ENCODE data around the gene CASP14. TPM values are rescaled to one million over a fixed set of nuclear protein-coding genes. Genes with fewer than 3 reads are reported as not detected.

Gene CASP14
- total RNA-seq, 4 donors from 2014 or later: not detected

- TF ChIP-seq CTCF (IDR thresholded peaks at IDR 0.05) (peak in 4 of 5 experiments; percentile 30 to 37 (median 32)), POLR2A (IDR thresholded peaks at IDR 0.05) (no peak)
- peaks cover 0 to 33% (median 0%) of the 10 kb centered on the region in 4 donors for H3K9me3 ChIP-seq
- 55 to 69% methylated on average over 3 of the region's 3 CpGs for WGBS, 2 donors
- H3K36me3 ChIP-seq: no peaks in the 10 kb centered on the region
- no peaks in the 10 kb centered on the region for H3K4me1 ChIP-seq
- H3K27ac ChIP-seq: no peak overlapping the region
- H3K27me3 ChIP-seq: no peaks in the 10 kb centered on the region
- DNase-seq (ENCODE audit: low spot score in 2 of 2): peak in 1 of 2 donors; percentile 35
- H3K4me3 ChIP-seq: no peak overlapping the region
These were observed 52.3 kb downstream of the CASP14 start for GRCh38 chr19:15101479-15102082.

GRCh38 chr19:15104003-15104402 is 54.7 kb downstream of the CASP14 start:
- no peak overlapping the region for H3K27ac ChIP-seq
- WGBS, 2 donors: 80 to 100% methylated on average over 1 of the region's 1 CpG
- TF ChIP-seq CTCF (IDR thresholded peaks at IDR 0.05) (no peak), EP300 (IDR thresholded peaks at IDR 0.05) (no peak), POLR2A (IDR thresholded peaks at IDR 0.05) (no peak)
- no peak overlapping the region for H3K4me3 ChIP-seq
- peaks cover 0 to 12% (median 2%) of the 10 kb centered on the region in 4 donors for H3K4me1 ChIP-seq
- H3K9me3 ChIP-seq: peaks cover 0 to 33% (median 0%) of the 10 kb centered on the region in 4 donors
- no peaks in the 10 kb centered on the region for H3K27me3 ChIP-seq
- H3K36me3 ChIP-seq: peaks cover 0 to 3% (median 0%) of the 10 kb centered on the region in 3 donors
- DNase-seq (ENCODE audit: low spot score in 2 of 2): no peak

GRCh38 chr19:15104411-15104810 is 55.1 kb downstream of the CASP14 start:
- peaks cover 0 to 33% (median 0%) of the 10 kb centered on the region in 4 donors for H3K9me3 ChIP-seq
- no peaks in the 10 kb centered on the region for H3K27me3 ChIP-seq
- no peak overlapping the region for H3K27ac ChIP-seq
- H3K36me3 ChIP-seq: peaks cover 0 to 7% (median 0%) of the 10 kb centered on the region in 3 donors
- WGBS, 2 donors: 78 to 80% methylated on average over 1 of the region's 1 CpG
- no peak for DNase-seq (ENCODE audit: low spot score in 2 of 2)
- TF ChIP-seq CTCF (IDR thresholded peaks at IDR 0.05) (no peak), EP300 (IDR thresholded peaks at IDR 0.05) (no peak), POLR2A (IDR thresholded peaks at IDR 0.05) (no peak)
- no peak overlapping the region for H3K4me3 ChIP-seq
- H3K4me1 ChIP-seq: peaks cover 0 to 16% (median 2%) of the 10 kb centered on the region in 4 donors

- H3K9me3 ChIP-seq: peaks cover 0 to 33% (median 0%) of the 10 kb centered on the region in 4 donors
- H3K27me3 ChIP-seq: no peaks in the 10 kb centered on the region
- H3K4me1 ChIP-seq: peaks cover 0 to 22% (median 2%) of the 10 kb centered on the region in 4 donors
- no peak overlapping the region for H3K27ac ChIP-seq
- TF ChIP-seq EP300 (IDR thresholded peaks at IDR 0.05) (no peak), CTCF (IDR thresholded peaks at IDR 0.05) (no peak), POLR2A (IDR thresholded peaks at IDR 0.05) (no peak)
- no peak for DNase-seq (ENCODE audit: low spot score in 2 of 2)
- H3K4me3 ChIP-seq: no peak overlapping the region
- H3K36me3 ChIP-seq: peaks cover 0 to 14% (median 0%) of the 10 kb centered on the region in 3 donors
- 93 to 94% methylated on average over 3 of the region's 3 CpGs for WGBS, 2 donors
These were observed 55.8 kb downstream of the CASP14 start for GRCh38 chr19:15105044-15105443.
